Fibroblast of lung (primary cell): ENCODE results near the gene COA4. TPM values are rescaled to one million over a fixed set of nuclear protein-coding genes. Genes with fewer than 3 reads are reported as not detected.
A peak's percentile ranks its signal among the peaks of the same experiment; 100 is the strongest.

ENCODE experiments used
- DNase-seq, 2 donors: peaks; one replicate each; pipeline versions ENCODE4 v3.0.0 to v3.0.0-alpha.2; 2010; ENCODE audit warnings: low read depth in 2 of 2
- H2AFZ ChIP-seq: 2 replicates; pipeline ENCODE4 v1.5.1; 2012; ENCODE audit warnings: low read length, control low read depth, inconsistent platforms
- H3K27ac ChIP-seq: 2 replicates; pipeline ENCODE4 v1.5.1; 2011; ENCODE audit warnings: low read length, control low read depth; ENCODE audit not compliant: insufficient read depth
- H3K27me3 ChIP-seq: 2 replicates; pipeline ENCODE4 v1.5.1; 2011; ENCODE audit warnings: mild to moderate bottlenecking, low read length; ENCODE audit not compliant: control insufficient read depth, insufficient read depth
- H3K36me3 ChIP-seq: 2 replicates; pipeline ENCODE4 v1.5.1; 2011; ENCODE audit warnings: low read length; ENCODE audit not compliant: control insufficient read depth, insufficient read depth
- H3K4me1 ChIP-seq: 2 replicates; pipeline ENCODE4 v1.5.1; 2011; ENCODE audit warnings: low read length; ENCODE audit not compliant: control insufficient read depth, insufficient read depth; ENCODE audit errors: extremely low read depth
- H3K4me2 ChIP-seq: 2 replicates; pipeline ENCODE4 v1.5.1; 2011; ENCODE audit warnings: low read length, control low read depth; ENCODE audit not compliant: insufficient read depth; ENCODE audit errors: extremely low read depth
- H3K4me3 ChIP-seq, 4 experiments: fragments of 200-600 bp in 1 of 4; sonication (generic) in 1 of 4; replicated peaks in 1 of 4; 2 replicates each; pipeline ENCODE4 v1.5.1; 2011 to 2016; ENCODE audit warnings: low read length in 4 of 4, low read depth in 3 of 4, mild to moderate bottlenecking in 3 of 4, control low read depth in 2 of 4, inconsistent platforms in 1 of 4, mixed read lengths in 1 of 4; ENCODE audit not compliant: insufficient read depth in 1 of 4; ENCODE audit errors: control extremely low read depth in 1 of 4
- H3K79me2 ChIP-seq: 2 replicates; pipeline ENCODE4 v1.5.1; 2012; ENCODE audit warnings: mild to moderate bottlenecking, low read length, inconsistent platforms; ENCODE audit not compliant: control insufficient read depth, insufficient read depth
- H3K9ac ChIP-seq: 2 replicates; pipeline ENCODE4 v1.5.1; 2011; ENCODE audit warnings: mild to moderate bottlenecking, low read length, control low read depth; ENCODE audit not compliant: insufficient read depth
- H3K9me3 ChIP-seq: 2 replicates; pipeline ENCODE4 v1.5.1; 2012; ENCODE audit warnings: low read depth, low read length; ENCODE audit not compliant: control insufficient read depth, insufficient read depth
- H4K20me1 ChIP-seq: 2 replicates; pipeline ENCODE4 v1.5.1; 2011; ENCODE audit warnings: low read length; ENCODE audit not compliant: control insufficient read depth, insufficient read depth; ENCODE audit errors: extremely low read depth
- EZH2 ChIP-seq: IDR thresholded peaks from 2 replicates; pipeline ENCODE4 v1.5.1; 2012; ENCODE audit warnings: low read length, control low read depth, mild to moderate bottlenecking; ENCODE audit errors: missing control alignments
- polyA plus RNA-seq, 2 donors: library from polyadenylated mRNA; depleted of rRNA in 1 of 2; stranded (reverse) in 1 of 2; unstranded in 1 of 2; fragments of >200 nt; gene quantifications; 2 replicates each; pipeline ENCODE4 v1.2.1, GENCODE V29; 2011 to 2012; ENCODE audit warnings: missing spikeins in 1 of 2
- total RNA-seq: library from RNA; depleted of rRNA; stranded (reverse); fragments of >200 nt; gene quantifications from 2 replicates; pipeline ENCODE4 v1.2.1, GENCODE V29; 2014
- TF ChIP-seq, protein P1 (sequence below), 2 donors: IDR thresholded peaks in 1 of 2; conservative IDR thresholded peaks in 1 of 2; 1 replicate in 1 of 2; 2 replicates in 1 of 2; pipeline ENCODE4 v1.5.1; 2011 to 2012; ENCODE audit warnings: low read length in 2 of 2, control low read depth in 1 of 2, inconsistent platforms in 1 of 2, low read depth in 1 of 2, mild to moderate bottlenecking in 1 of 2

COA4 gene
- total and polyA plus RNA-seq, 2 donors (not counting 1 experiment from before 2014, with no cell fraction given): 56.2 to 64.7 TPM

DNA sequence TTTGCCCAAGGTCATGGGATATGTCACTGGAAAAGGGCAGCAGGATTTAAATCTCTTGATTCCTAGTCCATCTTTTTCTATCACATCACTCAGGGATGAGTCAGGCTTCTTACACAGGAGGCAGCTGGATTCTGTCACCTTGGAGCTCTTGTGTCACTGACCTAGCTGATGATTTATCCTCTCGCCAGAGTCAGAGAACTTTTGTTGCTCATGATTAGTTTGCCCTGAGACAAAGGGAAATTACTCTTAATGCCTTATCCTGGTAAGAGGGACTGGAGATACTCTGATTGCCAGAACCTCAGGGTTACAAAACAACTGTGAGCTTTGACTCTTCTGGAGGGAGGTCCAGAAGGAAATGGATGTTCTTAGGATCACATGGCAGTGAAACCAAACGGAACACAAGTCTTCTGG, 10.1 kb downstream of the COA4 start:
- Histone ChIP-seq H3K4me3 (no peak overlapping the region), H3K27ac (peak overlapping the region; percentile 3), H3K36me3 (peaks cover 2% of the 10 kb centered on the region), H3K27me3 (no peaks in the 10 kb centered on the region), H2AFZ (no peak overlapping the region), H3K79me2 (no peaks in the 10 kb centered on the region), H3K9ac (no peak overlapping the region), H3K9me3 (no peaks in the 10 kb centered on the region), H4K20me1 (no peaks in the 10 kb centered on the region), H3K4me1 (peaks cover 5% of the 10 kb centered on the region), H3K4me2 (peak overlapping the region; percentile 3)
- peak; percentile 90 to 94 for DNase-seq
- TF ChIP-seq, protein P1, sequence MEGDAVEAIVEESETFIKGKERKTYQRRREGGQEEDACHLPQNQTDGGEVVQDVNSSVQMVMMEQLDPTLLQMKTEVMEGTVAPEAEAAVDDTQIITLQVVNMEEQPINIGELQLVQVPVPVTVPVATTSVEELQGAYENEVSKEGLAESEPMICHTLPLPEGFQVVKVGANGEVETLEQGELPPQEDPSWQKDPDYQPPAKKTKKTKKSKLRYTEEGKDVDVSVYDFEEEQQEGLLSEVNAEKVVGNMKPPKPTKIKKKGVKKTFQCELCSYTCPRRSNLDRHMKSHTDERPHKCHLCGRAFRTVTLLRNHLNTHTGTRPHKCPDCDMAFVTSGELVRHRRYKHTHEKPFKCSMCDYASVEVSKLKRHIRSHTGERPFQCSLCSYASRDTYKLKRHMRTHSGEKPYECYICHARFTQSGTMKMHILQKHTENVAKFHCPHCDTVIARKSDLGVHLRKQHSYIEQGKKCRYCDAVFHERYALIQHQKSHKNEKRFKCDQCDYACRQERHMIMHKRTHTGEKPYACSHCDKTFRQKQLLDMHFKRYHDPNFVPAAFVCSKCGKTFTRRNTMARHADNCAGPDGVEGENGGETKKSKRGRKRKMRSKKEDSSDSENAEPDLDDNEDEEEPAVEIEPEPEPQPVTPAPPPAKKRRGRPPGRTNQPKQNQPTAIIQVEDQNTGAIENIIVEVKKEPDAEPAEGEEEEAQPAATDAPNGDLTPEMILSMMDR (conservative IDR thresholded peaks at IDR 0.05 in 1 of 2, IDR thresholded peaks at IDR 0.05 in 1 of 2; ENCODE audit: low read depth in 1 of 2, low read length in 2 of 2): no peak
- TF ChIP-seq EZH2: no peak

DNA sequence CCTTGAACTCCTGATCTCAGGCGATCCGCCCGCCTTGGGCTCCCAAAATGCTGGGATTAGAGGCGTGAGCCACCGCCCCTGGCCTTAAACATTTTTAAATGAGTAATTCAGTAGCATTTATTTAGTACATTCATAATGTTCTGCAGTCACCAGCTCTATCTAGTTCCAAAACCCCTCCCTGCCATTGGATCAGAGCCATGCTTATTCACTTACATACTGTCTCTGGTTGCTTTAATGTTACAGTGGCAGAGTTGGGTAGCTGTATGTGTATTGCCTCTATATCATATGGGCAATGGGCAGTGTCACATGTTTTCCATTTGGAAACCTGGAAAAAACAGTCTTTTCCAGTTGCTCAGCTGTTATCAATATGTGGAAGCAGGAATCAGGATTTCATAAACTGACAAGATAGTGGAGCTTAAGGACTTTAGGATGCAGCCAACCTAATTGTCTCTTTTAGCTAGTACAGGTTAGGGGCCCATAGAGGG, 10.5 kb downstream of the COA4 start:
- Histone ChIP-seq H3K4me3 (no peak overlapping the region), H2AFZ (no peak overlapping the region), H3K79me2 (no peaks in the 10 kb centered on the region), H3K9me3 (no peaks in the 10 kb centered on the region), H3K27ac (peak overlapping the region; percentile 3), H3K4me2 (peak overlapping the region; percentile 3), H3K4me1 (peaks cover 5% of the 10 kb centered on the region), H3K36me3 (no peaks in the 10 kb centered on the region), H4K20me1 (no peaks in the 10 kb centered on the region), H3K27me3 (no peaks in the 10 kb centered on the region), H3K9ac (no peak overlapping the region)
- TF ChIP-seq EZH2: no peak
- TF ChIP-seq, protein P1 (conservative IDR thresholded peaks at IDR 0.05 in 1 of 2, IDR thresholded peaks at IDR 0.05 in 1 of 2; ENCODE audit: low read depth in 1 of 2, low read length in 2 of 2): no peak
- DNase-seq: peak; percentile 68 to 91

- no peak overlapping the region for H3K4me3 ChIP-seq
- H3K27ac ChIP-seq: no peak overlapping the region
- TF ChIP-seq EZH2: no peak
- no peak overlapping the region for H3K9ac ChIP-seq
- no peaks in the 10 kb centered on the region for H4K20me1 ChIP-seq
- no peaks in the 10 kb centered on the region for H3K9me3 ChIP-seq
- no peak for DNase-seq
- no peaks in the 10 kb centered on the region for H3K27me3 ChIP-seq
- peaks cover 2% of the 10 kb centered on the region for H3K4me1 ChIP-seq
- H3K36me3 ChIP-seq: no peaks in the 10 kb centered on the region
- no peak overlapping the region for H3K4me2 ChIP-seq
- no peak overlapping the region for H2AFZ ChIP-seq
- no peaks in the 10 kb centered on the region for H3K79me2 ChIP-seq
Observed at GRCh38 chr11:73862986-73863385, 13.7 kb downstream of the COA4 start.
